Tibial nerve (tissue), 4 donors: ENCODE data around the gene RELB. TPM values are rescaled to one million over a fixed set of nuclear protein-coding genes. Genes with fewer than 3 reads are reported as not detected.

Source experiments
- DNase-seq, 2 donors: peaks; one replicate each; pipeline ENCODE4 v3.0.0-alpha.2; 2019; ENCODE audit warnings: low spot score in 2 of 2
- H3K27ac ChIP-seq, 4 donors: fragments of 200-600 bp; sonication (generic) in 3 of 4; one replicate each; pipeline ENCODE4 v1.5.1; 2017 to 2019; ENCODE audit warnings: mild to moderate bottlenecking in 1 of 4
- H3K27me3 ChIP-seq, 2 donors: fragments of 200-600 bp; sonication (generic) in 1 of 2; one replicate each; pipeline versions ENCODE4 v1.5.1 to v1.6.0; 2017 to 2019
- H3K36me3 ChIP-seq, 3 donors: fragments of 200-600 bp; sonication (generic); one replicate each; pipeline ENCODE4 v1.5.1; 2018 to 2019
- H3K4me1 ChIP-seq, 4 donors: fragments of 200-600 bp; sonication (generic) in 3 of 4; one replicate each; pipeline ENCODE4 v1.5.1; 2017 to 2019
- H3K4me3 ChIP-seq, 4 donors: fragments of 200-600 bp; sonication (generic) in 3 of 4; one replicate each; pipeline ENCODE4 v1.5.1; 2017 to 2019; ENCODE audit warnings: mild to moderate bottlenecking in 1 of 4, moderate library complexity in 1 of 4
- H3K9me3 ChIP-seq, 4 donors: fragments of 200-600 bp; sonication (generic) in 3 of 4; one replicate each; pipeline ENCODE4 v1.5.1; 2017 to 2019
- EP300 ChIP-seq, 2 donors: sonication (generic); formaldehyde crosslinking; IDR thresholded peaks; one replicate each; pipeline ENCODE4 v1.6.1; 2017; ENCODE audit warnings: antibody characterized with exemption in 2 of 2, mild to moderate bottlenecking in 1 of 2
- POLR2A ChIP-seq, 2 donors: fragments of 450-650 bp; IDR thresholded peaks; one replicate each; pipeline ENCODE4 v1.6.1; 2017; ENCODE audit warnings: antibody characterized with exemption in 2 of 2, mild to moderate bottlenecking in 2 of 2, moderate library complexity in 2 of 2
- WGBS, 2 donors: methylation state at CpG; one replicate each; pipeline ENCODE4 v1.1.5; 2018; 5-methylcytosine and 5-hydroxymethylcytosine counted together
- total RNA-seq, 4 donors: library from RNA; depleted of rRNA; stranded (reverse); fragments of >200 nt; gene quantifications; one replicate each; pipeline ENCODE4 v1.1.0, GENCODE V29; 2016
- TF ChIP-seq, protein P1 (sequence below), 5 experiments: fragments of 200-600 bp in 3 of 5; fragments of 450-650 bp in 2 of 5; sonication (generic) in 3 of 5; IDR thresholded peaks; one replicate each; pipeline ENCODE4 v1.5.1; 2016 to 2019; ENCODE audit warnings: antibody characterized with exemption in 5 of 5, mild to moderate bottlenecking in 3 of 5, moderate library complexity in 2 of 5

Gene RELB
- total RNA-seq, 4 donors from 2014 or later: 4.2 to 14.9 (median 9.9) TPM

DNA sequence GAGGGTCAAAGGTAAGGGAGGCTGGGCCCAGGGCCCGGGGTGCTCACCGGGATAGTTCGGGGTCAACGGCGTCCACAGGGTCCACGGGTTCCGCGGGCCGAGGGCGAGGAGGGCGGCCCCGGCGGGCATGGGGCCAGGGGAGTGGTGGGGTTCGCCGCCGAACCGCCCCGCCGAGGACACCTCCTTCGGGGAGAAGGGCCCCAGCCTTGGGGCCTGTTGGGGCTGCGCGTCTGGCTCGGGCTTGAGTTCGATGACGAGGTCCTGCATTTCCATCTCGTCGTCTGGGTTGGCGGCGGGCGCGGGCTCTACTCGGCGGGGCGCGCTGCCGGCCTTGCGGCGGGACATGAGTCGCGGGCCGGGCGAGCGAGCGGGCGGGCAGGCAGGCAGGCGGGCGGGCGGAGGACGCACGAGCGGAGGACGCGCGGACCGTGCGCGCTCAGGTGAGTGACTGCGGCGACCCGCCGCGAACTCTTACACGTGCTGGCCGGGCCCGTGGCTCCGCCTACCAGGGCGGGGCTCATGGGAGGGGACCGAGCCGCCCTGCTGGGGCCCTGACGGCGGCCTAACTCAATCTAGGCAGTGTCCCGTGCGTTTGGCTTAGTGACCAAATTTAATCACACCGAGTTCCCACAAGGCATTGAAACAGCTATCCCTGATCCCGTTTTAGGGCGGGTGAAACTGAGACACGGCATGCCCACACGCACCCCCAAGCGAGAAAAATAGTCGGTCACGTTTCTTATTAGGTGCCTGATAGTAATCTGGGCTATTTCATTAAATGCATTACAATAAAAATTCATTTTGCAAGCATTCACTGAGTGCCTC is 75.0 kb downstream of the RELB start, which contains the start of gene ZNF296:
TSS of gene ZNF296 (minus strand) at position 450 of the 822 bp plus-strand sequence. CDS start at position 345, 105 bp downstream.
- no peaks in the 10 kb centered on the region for H3K9me3 ChIP-seq
- H3K4me3 ChIP-seq: peak within 1 kb of the TSS; percentile 33 to 67 (median 52)
- peaks cover 0 to 13% (median 5%) of the 10 kb centered on the region in 3 donors for H3K36me3 ChIP-seq
- DNase-seq: peak; percentile 30 to 41
- peaks cover 0 to 3% of the 10 kb centered on the region in 2 donors for H3K27me3 ChIP-seq
- TF ChIP-seq, protein P1, sequence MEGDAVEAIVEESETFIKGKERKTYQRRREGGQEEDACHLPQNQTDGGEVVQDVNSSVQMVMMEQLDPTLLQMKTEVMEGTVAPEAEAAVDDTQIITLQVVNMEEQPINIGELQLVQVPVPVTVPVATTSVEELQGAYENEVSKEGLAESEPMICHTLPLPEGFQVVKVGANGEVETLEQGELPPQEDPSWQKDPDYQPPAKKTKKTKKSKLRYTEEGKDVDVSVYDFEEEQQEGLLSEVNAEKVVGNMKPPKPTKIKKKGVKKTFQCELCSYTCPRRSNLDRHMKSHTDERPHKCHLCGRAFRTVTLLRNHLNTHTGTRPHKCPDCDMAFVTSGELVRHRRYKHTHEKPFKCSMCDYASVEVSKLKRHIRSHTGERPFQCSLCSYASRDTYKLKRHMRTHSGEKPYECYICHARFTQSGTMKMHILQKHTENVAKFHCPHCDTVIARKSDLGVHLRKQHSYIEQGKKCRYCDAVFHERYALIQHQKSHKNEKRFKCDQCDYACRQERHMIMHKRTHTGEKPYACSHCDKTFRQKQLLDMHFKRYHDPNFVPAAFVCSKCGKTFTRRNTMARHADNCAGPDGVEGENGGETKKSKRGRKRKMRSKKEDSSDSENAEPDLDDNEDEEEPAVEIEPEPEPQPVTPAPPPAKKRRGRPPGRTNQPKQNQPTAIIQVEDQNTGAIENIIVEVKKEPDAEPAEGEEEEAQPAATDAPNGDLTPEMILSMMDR (IDR thresholded peaks at IDR 0.05): no peak
- TF ChIP-seq POLR2A (IDR thresholded peaks at IDR 0.05): peak in 1 of 2 donors; percentile 30
- WGBS, 2 donors: 4 to 5% methylated on average over 44 to 81 of the region's 81 CpGs
- peaks cover 0 to 52% (median 25%) of the 10 kb centered on the region in 4 donors for H3K4me1 ChIP-seq
- H3K27ac ChIP-seq: peak within 1 kb of the TSS in 3 of 4 donors; percentile 49 to 76 (median 53)

DNA sequence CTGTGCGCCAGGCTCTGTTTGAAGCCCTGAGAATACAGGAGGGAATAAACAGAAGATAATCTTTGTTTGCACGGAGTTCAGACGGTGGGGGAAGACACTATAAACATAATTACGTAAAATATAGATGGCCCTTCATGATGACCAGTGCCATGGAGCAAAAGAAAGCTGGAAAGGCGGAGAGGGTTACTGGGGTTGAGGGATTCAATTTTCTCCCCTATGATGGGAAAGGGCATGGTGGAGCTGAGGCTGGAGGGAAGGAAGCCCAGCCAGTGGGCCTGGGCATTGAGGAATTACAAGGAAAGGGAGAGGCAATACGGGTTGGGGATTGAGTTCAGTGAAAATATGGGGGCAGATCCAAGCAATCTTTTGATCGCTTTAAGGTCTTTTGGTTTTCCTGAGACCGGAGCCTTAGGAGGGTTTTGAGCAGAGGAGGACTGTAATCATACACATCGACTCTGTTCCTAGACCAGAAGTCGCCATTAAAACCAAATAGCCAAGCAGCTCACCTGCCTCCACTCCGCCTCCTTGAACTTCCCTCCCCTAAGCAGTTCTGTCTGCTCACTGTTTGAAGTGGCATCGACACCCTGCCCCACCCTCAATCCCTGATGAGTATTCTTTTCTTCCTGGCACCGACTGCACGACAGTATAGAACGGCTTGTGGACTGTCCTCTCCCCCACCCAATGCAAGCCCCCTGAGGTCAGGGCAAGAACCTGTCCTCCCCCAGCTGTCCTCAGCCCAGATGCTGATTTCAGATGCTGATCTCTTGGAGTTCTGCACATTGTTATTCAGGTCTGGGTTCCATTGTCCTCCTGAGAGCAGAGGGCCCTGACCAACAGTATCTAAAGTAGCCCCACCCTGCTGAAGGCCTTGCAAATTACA is 75.8 kb downstream of the RELB start:
- Histone ChIP-seq H3K4me3 (peak overlapping the region in 3 of 4 donors; percentile 33 to 67 (median 57)), H3K9me3 (no peaks in the 10 kb centered on the region), H3K4me1 (peaks cover 0 to 52% (median 25%) of the 10 kb centered on the region in 4 donors), H3K27ac (peak overlapping the region in 3 of 4 donors; percentile 44 to 76 (median 49)), H3K27me3 (peaks cover 0 to 3% of the 10 kb centered on the region in 2 donors), H3K36me3 (peaks cover 0 to 12% (median 0%) of the 10 kb centered on the region in 3 donors)
- WGBS, 2 donors: 76 to 77% methylated on average over 15 of the region's 15 CpGs
- TF ChIP-seq EP300 (IDR thresholded peaks at IDR 0.05) (no peak), POLR2A (IDR thresholded peaks at IDR 0.05) (no peak)
- TF ChIP-seq, protein P1 (IDR thresholded peaks at IDR 0.05): no peak
- DNase-seq: no peak

DNA sequence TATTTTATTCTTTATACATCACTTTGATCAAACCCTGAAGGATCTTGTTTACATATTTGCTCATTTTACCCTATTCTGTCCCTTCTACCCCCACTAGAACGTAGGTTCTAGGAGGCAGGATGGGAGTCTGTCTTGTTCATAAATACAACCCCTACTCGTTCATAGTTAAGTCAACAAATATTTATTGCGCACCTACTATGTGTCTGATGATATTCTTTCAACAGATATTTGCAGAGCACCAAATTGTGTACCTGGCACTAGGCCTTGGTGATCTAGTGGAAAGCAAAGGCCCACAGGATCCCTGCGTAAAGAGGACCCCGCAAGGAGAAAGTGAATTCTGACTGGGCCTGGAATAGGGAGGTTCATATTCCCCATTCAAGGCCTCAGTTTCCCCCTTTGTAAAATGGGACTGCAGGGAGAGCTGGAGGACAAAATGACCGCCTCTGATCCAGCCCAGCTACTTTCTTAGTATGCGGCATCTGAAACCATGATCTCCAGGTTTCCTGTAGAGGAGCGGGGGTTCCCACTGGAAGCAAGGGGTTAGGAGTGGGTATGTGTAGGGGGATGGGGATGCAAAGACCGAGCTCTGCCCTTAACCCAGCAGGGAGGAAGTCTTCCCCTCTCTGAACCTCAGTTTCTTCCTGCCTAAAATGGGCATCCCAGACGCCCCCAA is 77.3 kb downstream of the RELB start:
- WGBS, 2 donors: 60 to 66% methylated on average over 9 to 10 of the region's 10 CpGs
- Histone ChIP-seq H3K36me3 (peaks cover 0 to 16% (median 0%) of the 10 kb centered on the region in 3 donors), H3K4me1 (peaks cover 0 to 52% (median 25%) of the 10 kb centered on the region in 4 donors), H3K27me3 (peaks cover 0 to 3% of the 10 kb centered on the region in 2 donors), H3K4me3 (peak overlapping the region; percentile 58 to 95 (median 82)), H3K27ac (peak overlapping the region in 2 of 4 donors; percentile 80 to 84), H3K9me3 (no peaks in the 10 kb centered on the region)
- DNase-seq: no peak
- TF ChIP-seq POLR2A (IDR thresholded peaks at IDR 0.05): no peak
- no peak for TF ChIP-seq EP300 (IDR thresholded peaks at IDR 0.05)
- TF ChIP-seq, protein P1 (IDR thresholded peaks at IDR 0.05): no peak

DNA sequence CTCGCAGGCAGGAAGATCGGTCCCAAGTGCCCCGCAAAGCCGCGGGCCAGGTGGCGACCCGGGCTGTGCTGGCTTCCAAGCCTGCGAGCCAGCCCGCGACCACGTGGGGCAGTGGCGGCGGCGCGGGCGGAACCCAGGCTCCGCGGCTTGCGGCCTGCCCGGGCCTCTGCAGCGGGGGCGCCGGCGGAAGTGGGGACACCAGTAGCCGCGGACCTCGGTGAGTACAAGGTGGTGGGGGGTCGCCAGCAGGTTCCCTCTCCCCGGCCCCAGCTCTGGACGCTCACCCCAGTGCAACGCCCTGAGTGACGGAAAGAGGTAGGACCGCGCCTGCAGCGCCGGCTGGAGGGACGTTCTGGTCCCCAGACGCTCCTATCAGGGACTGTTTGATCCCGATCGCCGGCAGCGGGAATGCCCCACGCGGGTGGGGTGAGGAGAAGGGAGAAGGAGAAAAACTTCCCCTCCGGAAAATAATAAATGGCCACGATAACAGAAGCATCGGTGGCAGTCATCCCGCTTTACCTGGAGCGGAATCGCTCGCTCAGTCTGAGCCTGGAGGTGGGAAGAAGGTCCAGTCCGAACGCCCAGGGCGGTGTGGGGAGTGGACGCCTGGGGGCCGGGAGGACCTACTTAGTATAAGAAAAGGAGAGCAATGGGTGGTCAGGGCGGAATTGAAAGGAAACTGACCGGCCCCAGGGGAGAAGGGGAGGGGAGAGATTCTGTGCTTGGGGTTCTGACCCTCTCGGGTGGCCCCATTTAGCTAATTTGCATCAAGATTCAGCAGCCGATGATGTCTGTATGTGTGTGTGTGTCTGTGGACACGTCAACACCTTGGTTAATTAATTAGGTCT is 78.0 kb downstream of the RELB start, which contains the start of gene GEMIN7:
TSS of gene GEMIN7 (plus strand) at position 198 of the 848 bp plus-strand sequence. CDS start 10,855 bp downstream, outside the sequence.
- TF ChIP-seq POLR2A (IDR thresholded peaks at IDR 0.05) (peak in 1 of 2 donors; percentile 32), EP300 (IDR thresholded peaks at IDR 0.05) (peak in 1 of 2 donors; percentile 58)
- TF ChIP-seq, protein P1 (IDR thresholded peaks at IDR 0.05): peak in 1 of 5 experiments; percentile 34
- DNase-seq: peak; percentile 42 to 53
- Histone ChIP-seq H3K4me1 (peaks cover 0 to 52% (median 25%) of the 10 kb centered on the region in 4 donors), H3K36me3 (peaks cover 0 to 22% (median 0%) of the 10 kb centered on the region in 3 donors), H3K9me3 (no peaks in the 10 kb centered on the region), H3K27ac (peak within 1 kb of the TSS in 3 of 4 donors; percentile 65 to 84 (median 80)), H3K4me3 (peak within 1 kb of the TSS; percentile 58 to 95 (median 82)), H3K27me3 (peaks cover 0 to 3% of the 10 kb centered on the region in 2 donors)
- 1% methylated on average over 35 to 40 of the region's 61 CpGs for WGBS, 2 donors
